Right hindlimb (tissue), 1 donor: Measurements from ENCODE around the gene ADIPOR2.
"Not testable (repeated sequence)": the region's sequence is repeated elsewhere in the genome, so short reads cannot be mapped to it uniquely, and the experiment has no call there.

Experiments
- DNase-seq: peaks from one replicate; pipeline ENCODE4 v3.0.0-alpha.2; 2018

Gene ADIPOR2

DNA sequence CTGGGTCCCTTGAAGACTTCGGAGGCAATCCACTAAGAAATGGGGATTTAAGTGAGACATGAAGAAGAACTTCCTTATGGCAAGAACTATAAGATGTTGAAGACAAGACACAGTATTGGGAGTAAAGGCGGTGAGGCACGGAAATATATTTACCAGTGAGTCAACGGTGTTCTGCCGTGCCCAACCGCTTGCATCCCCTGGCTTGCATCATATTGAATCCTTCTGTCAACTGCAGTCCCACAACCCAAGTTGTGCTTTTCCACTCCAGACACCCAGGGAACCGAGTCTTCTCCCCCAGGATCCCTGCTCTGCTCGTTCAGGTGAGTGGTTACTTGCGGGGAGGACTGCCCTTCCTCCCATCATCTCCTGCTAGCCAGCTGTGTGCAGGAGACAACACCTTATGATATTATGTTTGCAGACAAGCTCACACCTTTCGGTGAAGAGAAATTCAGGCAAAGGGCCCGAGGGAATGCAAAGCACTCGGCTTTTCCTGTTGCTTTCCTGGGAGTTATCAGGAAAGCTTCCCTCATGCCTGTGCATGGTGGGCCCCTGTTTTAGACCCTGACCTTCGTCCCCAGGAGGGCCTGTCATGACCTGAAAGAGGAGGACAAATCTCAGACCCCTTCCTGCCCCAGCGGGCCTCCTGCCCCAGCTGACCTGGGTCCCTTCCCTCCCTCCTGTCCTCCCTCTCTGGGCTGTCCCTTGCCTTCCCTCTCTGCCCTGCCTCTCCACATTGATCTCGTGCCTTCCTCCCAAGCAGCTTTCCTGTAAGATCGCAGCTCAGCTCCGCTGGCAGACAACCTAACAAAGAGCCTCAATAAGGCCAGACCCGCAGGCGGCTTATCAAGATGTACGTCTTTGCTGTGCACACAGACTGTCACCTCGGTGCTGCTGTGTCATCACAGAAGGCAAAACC, 125.2 kb downstream of the ADIPOR2 start:
- no peak for DNase-seq

DNA sequence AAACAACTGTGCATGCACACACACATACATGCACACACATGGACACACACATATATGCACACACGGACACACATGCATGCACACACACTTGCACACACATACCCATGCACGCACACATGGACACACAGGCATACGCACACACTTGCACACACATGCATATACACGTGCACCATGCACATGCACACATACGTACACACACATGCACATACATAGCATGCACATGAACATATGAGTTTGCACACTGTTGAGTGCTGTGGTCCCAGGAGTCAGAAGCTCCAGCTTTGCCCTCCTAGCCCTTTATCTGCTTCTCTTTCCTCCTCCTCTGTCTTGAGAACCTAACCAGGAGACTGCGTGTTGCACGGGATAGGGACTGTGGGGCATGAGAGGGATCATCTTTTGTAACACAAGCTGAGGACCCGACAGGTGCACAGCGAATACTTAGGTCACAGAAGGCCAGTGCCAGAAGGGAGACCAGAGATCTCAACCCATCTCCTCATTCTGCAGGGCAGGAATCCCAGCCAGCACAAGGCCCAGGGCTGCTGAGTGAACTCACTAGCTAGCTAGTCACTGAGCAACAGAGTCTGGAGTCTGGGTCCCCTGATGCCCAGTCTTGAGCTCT, 126.0 kb downstream of the ADIPOR2 start:
- no peak for DNase-seq

DNA sequence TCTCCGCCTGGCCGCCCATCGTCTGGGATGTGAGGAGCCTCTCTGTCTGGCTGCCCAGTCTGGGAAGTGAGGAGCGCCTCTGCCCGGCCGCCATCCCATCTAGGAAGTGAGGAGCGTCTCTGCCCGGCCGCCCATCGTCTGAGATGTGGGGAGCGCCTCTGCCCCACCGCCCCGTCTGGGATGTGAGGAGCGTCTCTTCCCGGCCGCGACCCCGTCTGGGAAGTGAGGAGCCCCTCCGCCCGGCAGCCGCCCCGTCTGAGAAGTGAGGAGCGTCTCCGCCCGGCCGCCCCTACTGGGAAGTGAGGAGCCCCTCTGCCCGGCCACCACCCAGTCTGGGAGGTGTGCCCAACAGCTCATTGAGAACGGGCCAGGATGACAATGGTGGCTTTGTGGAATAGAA, 127.1 kb downstream of the ADIPOR2 start:
- not testable (repeated sequence) for DNase-seq

DNA sequence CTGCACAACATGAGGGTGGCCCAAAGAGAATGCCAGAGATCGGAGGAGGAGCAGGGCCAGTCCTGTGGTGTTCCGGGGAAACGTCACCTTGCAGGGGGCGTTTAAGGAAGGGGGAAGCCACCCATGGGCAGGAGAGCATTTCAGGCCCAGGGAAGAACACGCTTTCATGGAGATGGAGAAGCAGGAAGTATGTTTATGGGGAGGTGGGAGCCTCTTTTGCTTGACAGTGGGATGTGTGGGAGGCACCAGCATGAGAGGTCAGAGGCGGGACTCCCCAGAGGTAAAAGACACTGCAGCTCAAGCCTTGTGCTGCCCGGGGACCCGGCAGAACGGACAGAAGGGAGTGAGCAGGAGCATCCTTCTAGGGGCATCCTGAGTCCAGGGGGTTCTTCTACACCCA, 128.2 kb downstream of the ADIPOR2 start:
- DNase-seq = no peak

DNA sequence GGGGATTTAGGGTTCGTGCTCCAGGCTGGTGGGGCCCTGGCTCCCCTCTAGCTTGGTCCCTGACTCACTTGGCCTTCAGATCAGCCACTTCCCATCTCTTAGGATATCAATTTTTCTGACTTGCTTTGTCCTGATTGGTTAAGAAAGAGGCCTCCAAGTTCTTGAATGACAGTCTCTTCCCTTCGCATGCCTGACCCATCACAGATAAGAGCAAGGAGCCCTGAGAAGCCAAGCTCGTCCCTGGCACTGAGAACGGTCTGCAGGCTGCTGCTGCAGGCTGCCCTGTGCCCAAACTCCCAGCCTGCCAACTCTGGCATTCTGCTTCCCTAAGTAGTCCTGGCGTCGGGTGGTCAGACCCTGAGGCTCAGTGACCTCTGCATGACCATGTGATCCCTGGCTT, 128.7 kb downstream of the ADIPOR2 start:
- DNase-seq = no peak

DNA sequence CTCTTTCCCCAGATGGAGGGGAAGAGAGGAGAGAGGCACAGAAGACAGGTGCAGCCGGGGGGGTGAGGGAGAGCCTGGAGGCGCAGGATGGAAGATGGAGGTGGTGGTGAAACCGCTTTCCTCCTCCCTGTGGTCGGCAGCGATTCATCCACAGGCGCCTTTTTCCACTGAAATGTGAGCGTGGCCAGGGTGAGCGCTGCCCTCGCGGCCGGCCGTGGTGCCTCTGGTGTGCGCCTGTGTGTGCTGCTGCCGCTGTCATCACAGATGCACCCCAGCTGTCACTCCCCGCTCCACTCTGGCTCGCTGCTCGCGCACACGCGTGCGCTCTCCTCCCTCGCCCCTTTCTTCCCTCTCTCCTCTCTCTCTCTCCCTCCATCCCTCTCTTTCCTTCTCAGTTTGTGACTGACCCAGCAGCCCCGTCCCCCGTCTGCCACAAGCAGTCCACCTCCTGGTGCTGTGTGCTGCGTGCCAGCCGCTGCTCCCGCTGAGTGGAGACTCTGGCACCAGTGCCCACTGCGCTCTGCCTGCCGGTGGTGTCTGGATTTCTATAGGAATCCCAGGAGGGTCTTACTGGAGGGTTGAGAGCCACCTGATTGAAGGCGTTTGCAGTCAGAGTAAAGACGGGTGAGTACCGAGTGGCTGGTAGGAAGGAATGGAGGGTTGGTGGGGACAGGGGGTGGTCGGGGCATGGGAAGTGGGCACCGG, 129.5 kb downstream of the ADIPOR2 start, which contains the start of gene LRTM2:
TSS of gene LRTM2 (plus strand) at position 375 of the 705 bp plus-strand sequence. CDS start 7,584 bp downstream, outside the sequence.
- no peak for DNase-seq

DNA sequence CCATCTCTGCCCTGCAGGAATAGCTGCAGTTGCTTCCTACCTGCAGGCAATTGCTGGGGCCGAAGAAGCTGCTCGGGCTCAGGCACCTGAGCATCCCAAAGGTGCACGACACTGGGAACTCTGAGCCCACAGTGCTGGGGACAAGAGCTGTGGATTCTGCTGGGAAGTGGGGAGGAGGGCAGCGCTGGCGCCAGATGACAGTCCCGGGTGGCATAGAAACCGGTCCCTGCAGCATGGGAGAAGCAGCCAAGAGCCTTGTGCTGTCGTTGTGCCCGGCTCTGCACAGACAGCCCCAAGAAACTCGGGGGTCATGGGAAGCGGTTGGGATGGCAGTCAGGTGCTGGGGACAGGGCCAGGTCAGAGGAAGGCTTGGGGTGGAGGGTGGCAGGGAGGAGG, 130.0 kb downstream of the ADIPOR2 start:
- DNase-seq = no peak

DNA sequence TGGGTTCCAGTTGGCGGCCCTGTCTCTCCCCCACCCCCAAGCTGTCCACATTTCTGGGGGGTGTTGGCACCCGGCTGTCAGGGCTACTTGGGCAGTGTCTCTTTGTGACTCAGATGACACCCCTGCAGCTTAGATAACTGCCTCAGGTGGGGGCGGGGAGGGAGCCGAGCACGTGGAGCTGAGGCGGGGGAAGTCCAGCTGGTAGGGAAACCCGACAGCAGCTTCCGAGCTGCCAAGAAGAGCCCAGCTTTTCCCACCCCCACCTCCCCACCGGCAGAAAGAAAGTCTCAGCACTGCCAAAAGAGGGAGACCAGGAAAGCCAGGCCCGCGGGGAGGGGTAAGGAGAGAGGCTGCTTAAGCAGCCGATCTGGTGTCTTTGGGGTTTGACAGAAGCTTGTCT, 130.9 kb downstream of the ADIPOR2 start:
- no peak for DNase-seq

DNA sequence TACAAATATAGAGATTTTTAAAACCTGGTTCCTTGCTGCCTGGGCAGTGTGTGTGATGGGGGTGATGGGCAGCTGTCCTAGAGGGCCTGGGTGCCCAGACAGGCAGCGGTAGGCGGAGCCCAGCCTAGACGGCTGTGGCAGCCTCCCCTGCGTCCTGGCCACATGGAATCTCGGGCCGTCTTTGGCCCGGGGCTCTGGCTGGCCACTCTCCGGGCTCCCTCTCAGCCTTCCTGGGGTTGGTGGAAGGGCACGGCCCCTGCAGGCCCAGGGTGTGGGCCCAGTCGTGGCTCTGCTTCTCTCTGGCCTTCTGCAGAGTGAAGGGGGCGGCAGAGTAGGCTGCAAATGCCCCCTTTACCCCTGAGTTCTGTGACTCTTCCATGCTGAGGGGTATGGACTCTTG, 131.8 kb downstream of the ADIPOR2 start:
- DNase-seq = no peak

DNA sequence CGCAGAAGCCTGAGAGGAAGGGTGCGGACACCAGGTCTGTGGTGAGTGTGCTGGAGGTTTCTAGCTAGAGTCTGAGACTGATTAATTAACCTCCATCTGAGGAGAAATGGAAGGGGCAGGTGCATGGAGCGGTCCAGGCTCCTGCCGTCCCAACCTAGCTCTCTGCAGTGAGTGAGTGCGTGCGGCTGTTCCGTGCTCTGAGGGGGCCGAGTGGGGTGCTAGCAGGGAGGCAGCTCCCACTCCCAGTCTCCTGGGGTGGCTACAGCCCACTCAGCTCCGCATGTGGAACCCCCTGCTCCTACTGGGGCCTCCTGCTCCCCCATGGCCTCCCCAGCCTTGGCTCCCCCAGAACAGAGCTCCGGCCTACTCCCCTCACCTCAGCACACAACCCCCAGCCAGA, 132.4 kb downstream of the ADIPOR2 start:
- DNase-seq = no peak

DNA sequence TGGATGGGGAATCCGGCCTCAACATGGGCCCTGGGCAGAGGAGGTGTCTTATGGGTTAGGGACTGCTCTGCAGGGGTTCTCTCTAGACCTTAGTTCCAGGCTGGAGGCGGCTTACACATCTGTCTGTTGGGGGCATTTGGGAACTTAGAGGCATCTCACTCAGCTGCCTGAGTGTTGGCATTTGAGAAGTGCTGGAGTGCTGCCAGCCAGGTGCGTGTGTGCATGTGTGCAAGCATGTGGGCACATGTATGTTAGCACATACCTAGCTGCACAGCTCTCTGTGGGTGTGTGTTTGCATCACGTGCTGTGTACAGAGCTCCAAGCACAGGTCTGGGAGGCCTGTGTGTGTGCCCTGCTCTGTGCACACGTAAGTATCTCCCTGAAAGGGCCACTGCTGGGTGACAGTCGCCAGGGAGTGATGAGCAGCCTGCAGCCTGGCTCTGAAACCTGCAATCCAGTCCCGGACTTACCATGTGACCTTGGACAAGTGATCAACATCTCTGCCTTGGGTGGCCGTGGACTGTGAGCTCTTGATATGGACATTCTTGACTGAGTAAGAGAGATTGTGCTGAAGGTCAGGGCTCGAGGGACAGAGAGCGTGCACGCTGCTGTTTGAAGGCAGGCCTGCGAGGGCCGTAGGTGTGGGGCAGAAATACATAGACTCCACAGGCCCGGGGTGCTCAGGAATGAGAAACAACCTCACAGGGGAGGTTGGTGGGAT, 134.7 kb downstream of the ADIPOR2 start:
- no peak for DNase-seq

DNA sequence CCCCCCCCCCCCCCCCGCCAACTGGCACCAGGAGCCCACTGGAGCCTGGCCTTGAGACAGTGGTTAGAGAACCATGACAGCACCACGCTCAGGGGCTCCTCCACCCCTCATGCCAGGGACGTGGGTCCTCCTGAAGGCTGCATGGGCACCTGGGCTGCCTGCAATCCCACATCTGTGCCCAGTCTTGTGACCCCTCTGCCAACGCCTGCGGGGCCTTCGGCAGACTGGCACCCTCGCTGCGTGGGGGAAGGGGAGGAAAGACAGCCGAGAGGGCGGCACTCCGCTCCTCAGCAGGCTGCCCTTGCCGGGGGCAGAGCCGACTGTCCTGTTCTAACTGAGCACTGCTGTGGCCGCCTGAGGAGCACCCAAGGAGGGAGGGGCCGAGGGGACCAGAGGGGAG, 135.5 kb downstream of the ADIPOR2 start:
- no peak for DNase-seq

DNA sequence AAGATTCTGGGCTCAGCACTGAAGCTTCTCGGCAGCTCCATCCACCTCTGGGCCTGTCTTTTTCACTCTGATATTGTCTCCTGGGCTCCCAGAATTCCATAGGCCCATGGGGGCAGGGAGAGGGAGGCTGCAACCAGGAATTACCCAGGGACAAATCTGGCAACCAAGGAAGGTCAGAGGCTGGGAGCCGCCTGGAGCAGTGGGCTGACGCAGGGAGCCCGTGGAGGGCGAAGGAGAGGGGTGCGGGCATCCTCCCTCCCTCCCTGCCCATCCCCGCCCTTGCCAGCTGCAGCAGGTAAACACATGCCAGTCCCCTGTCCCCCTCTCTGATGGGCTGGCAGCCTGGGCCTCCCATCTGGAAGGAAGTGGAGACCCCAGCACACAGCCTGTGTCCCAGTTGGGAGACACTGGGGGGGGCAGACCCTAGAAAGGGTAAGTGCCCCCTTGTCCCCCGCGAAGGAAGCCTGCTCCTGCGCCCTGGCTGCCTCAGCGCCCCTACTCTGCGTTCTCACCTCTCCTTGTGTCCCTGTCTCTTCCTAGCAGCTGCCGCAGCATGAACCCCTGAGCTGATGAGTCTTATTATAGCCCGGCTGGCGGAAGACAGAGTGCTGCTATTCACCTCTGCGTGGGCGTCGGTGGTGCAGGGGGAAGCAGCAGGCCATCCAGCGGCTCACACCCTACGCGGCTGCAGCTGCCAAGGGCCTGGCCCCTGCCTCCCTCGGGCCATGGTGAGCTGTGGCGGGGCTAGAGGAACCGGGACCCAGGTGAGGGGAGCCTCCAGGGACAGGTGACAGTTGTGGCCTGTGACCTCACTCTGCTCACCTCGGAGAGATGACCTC, 136.2 kb downstream of the ADIPOR2 start:
- DNase-seq = no peak

DNA sequence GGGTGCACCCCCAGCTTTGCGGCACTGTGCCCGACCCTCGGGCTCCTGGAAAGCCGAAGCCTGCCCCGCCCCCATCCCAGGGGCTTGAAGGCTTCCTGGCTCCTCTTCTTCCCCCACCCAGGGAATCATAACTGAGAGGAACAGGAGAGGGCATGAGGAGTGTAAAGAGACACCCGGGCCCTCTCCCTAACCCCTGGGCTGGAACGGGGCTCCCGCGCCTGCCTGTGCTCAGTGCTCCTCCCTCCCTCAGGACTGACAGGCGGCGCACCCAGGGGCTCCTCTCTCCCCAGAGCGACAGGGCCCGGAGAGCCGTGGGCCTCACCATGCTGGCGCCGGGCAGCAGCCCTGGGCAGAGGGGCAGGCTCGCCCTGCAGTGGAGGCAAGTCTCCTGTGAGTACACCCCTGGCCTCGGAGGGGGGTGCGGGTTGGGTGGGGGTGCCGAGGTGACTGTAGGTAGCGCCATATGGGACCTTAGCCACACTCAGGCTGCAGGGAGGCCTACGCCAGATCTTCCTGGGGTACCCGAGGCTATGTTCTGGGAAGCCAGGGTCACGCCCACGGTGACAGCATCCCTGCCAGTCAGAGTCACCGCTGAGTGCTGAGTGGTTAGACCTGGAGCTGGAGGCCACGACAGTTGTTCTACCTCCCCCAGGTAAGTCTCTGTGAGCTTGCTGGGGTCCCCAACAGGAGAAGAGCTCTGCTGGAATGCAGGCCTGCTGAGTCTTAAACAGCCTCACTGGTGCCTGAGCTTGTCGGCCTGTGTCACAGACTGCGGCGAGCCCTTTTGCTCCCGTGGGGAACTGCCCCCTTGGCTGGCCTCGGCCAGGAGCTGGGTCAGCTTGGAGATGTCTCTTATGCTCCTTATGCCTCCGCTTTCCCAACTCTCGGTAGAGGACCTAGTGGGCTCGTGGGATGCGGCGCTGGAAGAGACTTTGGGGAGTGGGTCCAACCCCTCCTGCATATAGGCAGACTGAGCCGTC, 137.2 kb downstream of the ADIPOR2 start:
- DNase-seq = no peak

DNA sequence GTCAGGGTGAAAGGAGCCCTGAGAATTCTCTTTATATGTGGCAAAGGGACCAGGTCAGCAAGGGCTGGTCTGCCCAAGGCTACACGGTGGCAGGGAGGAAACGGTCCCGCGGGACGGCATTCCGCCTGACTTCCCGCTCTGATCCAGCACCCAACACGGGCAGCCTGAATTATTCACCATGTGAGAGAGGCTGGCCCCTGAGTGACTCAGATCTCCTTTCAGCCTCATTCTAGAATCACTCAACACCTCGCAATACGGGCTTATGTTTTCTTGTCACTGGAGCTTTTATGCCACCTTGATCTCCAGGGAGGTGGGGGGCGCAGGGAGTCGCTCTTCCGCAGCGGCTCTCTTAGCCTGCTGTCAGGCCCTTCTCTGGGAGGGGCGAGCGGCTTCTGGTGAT, 138.0 kb downstream of the ADIPOR2 start:
- DNase-seq = no peak

DNA sequence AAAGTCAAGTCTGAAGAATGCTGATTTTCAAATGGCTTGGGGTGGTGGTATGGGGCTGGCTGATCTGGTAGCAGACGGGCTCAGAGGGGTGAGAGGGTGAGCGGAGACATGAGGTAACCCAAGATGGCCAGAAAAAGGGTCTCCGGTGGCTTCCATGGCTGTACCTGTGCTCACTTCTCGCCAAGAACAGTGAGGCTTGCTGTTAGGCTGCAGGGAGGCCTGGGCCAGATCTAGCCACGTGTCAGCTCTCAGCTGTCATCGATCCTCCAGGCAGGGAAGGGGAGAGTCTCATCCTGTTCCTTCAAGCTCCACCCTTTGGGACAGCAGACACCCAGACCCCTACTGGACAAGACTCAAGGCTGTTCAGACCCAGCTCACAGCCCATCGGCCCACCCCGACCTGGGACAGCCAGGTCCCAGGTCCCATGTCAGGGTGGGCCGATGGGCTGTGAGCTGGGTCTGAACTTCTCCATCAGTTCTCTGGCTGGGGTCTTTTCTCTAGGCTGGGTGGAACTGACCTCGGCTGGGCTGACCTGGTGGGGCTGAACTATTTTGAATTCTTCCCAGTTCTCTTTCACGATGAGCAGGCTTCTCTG, 138.5 kb downstream of the ADIPOR2 start:
- no peak for DNase-seq

DNA sequence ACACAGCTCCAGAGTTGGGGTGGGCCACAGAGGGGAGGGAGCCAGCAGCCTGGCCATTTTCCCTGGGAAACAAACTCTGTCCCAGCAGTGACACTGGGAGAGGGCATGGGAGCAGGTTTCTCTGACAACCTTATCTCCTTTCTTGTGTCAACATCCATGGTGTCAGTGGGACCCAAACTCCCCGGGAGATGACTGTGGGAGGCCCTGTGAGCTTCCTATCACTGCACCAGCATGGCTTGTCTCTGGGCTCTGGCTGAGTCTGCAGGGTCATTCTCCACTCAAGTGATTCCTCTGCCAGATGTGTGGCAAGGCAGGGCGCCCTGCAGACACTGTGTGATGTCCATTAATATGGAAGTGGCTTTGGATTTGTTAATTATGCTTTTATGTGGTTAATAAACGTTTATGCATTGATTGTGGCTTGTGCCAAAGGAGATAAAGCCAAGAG, 139.6 kb downstream of the ADIPOR2 start:
- no peak for DNase-seq

DNA sequence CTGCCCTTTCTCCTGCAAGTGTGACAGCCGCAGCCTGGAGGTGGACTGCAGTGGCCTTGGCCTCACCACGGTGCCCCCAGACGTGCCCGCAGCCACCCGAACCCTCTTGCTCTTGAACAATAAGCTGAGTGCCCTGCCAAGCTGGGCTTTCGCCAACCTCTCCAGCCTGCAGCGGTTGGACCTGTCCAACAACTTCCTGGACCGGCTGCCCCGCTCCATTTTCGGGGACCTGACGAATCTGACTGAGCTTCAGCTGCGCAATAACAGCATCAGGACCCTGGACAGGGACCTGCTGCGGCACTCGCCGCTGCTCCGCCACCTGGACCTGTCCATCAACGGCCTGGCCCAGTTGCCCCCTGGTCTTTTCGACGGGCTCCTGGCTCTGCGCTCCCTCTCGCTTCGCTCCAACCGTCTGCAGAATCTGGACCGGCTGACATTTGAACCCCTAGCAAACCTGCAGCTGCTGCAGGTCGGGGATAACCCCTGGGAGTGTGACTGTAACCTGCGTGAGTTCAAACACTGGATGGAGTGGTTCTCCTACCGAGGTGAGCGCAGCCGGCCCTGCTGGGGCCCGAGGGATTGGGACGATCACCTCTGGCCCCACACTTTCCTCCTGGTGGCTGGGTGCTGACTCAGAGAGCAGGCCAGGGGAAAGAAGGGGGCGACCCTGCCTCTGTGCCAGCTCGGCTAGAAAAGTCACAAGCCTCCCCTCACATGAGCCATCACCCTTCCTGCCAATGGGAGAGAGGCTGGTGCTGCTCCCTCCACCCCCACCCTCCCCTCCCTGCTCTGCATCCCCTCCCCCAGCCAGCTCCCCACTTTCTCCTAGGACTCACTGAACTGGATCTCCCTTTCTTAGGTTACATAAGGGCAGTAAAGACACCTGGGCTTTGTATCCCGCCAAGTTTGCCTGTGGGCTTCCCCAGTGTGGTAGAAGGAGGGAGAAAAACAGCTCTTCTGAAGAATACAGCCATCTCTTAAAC, 140.4 kb downstream of the ADIPOR2 start:
- peak; percentile 83 for DNase-seq
